CD14-positive monocyte (primary cell): ENCODE data around the gene GRID1. TPM values are rescaled to one million over a fixed set of nuclear protein-coding genes. Genes with fewer than 3 reads are reported as not detected.

Experiments used
- DNase-seq, 3 donors: peaks; one replicate each; pipeline ENCODE4 v3.0.0-alpha.2; 2011 to 2022
- H2AFZ ChIP-seq: 2 replicates; pipeline ENCODE4 v1.6.0; 2012; ENCODE audit warnings: mild to moderate bottlenecking, low read depth, low read length, inconsistent platforms; ENCODE audit not compliant: insufficient read depth, poor library complexity, severe bottlenecking
- H3K27ac ChIP-seq, 2 donors: 1 replicate in 1 of 2; 2 replicates in 1 of 2; pipeline ENCODE4 v1.5.1; 2012 to 2013; ENCODE audit warnings: low read length in 2 of 2, control low read depth in 1 of 2, inconsistent platforms in 1 of 2, low read depth in 1 of 2, mild to moderate bottlenecking in 1 of 2
- H3K27me3 ChIP-seq, 2 donors: one replicate each; pipeline versions ENCODE4 v1.6.0 to v1.6.1; 2011 to 2013; ENCODE audit warnings: low read length in 2 of 2; ENCODE audit not compliant: control insufficient read depth in 2 of 2, insufficient read depth in 2 of 2
- H3K36me3 ChIP-seq, 2 donors: replicated peaks in 1 of 2; 1 replicate in 1 of 2; 2 replicates in 1 of 2; pipeline versions ENCODE4 v1.5.1 to v1.6.1; 2012 to 2013; ENCODE audit warnings: low read length in 2 of 2, control low read depth in 1 of 2, inconsistent platforms in 1 of 2, mild to moderate bottlenecking in 1 of 2; ENCODE audit not compliant: insufficient read depth in 2 of 2, control insufficient read depth in 1 of 2
- H3K4me1 ChIP-seq, 2 donors: 1 replicate in 1 of 2; 2 replicates in 1 of 2; pipeline versions ENCODE4 v1.5.1 to v1.6.1; 2012 to 2013; ENCODE audit warnings: low read length in 2 of 2, control low read depth in 1 of 2, inconsistent platforms in 1 of 2, mild to moderate bottlenecking in 1 of 2, moderate library complexity in 1 of 2; ENCODE audit not compliant: insufficient read depth in 2 of 2, control insufficient read depth in 1 of 2
- H3K4me2 ChIP-seq: replicated peaks from 2 replicates; pipeline ENCODE3; 2012; ENCODE audit warnings: low read length, moderate library complexity, mild to moderate bottlenecking; ENCODE audit not compliant: poor library complexity, severe bottlenecking; ENCODE audit errors: extremely low read depth
- H3K4me3 ChIP-seq, 3 experiments: fragments of 200-600 bp in 1 of 3; sonication (generic) in 1 of 3; replicated peaks in 1 of 3; 1 replicate in 2 of 3; 2 replicates in 1 of 3; pipeline ENCODE4 v1.5.1; 2011 to 2013; ENCODE audit warnings: low read length in 3 of 3, mild to moderate bottlenecking in 3 of 3, control low read depth in 2 of 3, low read depth in 2 of 3, inconsistent platforms in 1 of 3, moderate library complexity in 1 of 3
- H3K79me2 ChIP-seq: 2 replicates; pipeline ENCODE4 v1.6.0; 2012; ENCODE audit warnings: mild to moderate bottlenecking, control low read depth, inconsistent platforms, low read length, moderate library complexity; ENCODE audit not compliant: insufficient read depth
- H3K9ac ChIP-seq: 2 replicates; pipeline ENCODE4 v1.6.0; 2017; ENCODE audit warnings: low read length, mild to moderate bottlenecking; ENCODE audit not compliant: insufficient read depth, poor library complexity, severe bottlenecking
- H3K9me3 ChIP-seq, 2 donors: replicated peaks in 1 of 2; 1 replicate in 1 of 2; 2 replicates in 1 of 2; pipeline versions ENCODE4 v1.5.1 to v1.6.1; 2012 to 2013; ENCODE audit warnings: low read length in 2 of 2, control low read depth in 1 of 2; ENCODE audit not compliant: control insufficient read depth in 1 of 2, insufficient read depth in 1 of 2
- H4K20me1 ChIP-seq: 2 replicates; pipeline ENCODE4 v1.6.0; 2012; ENCODE audit warnings: mild to moderate bottlenecking, low read length, control low read depth, moderate library complexity; ENCODE audit not compliant: insufficient read depth
- H3K27ac Mint-ChIP-seq, 7 donors: one replicate each; pipeline ENCODE4 v1.8.0; 2020; ENCODE audit warnings: mild to moderate bottlenecking in 7 of 7, mixed read lengths in 7 of 7, moderate library complexity in 6 of 7, inconsistent platforms in 2 of 7
- H3K27me3 Mint-ChIP-seq, 3 donors: one replicate each; pipeline ENCODE4 v1.8.0; 2021 to 2022; ENCODE audit warnings: low read depth in 3 of 3, mild to moderate bottlenecking in 3 of 3, mixed read lengths in 3 of 3, moderate library complexity in 3 of 3, inconsistent platforms in 1 of 3
- H3K36me3 Mint-ChIP-seq, 2 donors: one replicate each; pipeline ENCODE4 v1.8.0; 2020; ENCODE audit warnings: mixed read lengths in 2 of 2, inconsistent platforms in 1 of 2, mild to moderate bottlenecking in 1 of 2
- H3K4me1 Mint-ChIP-seq: one replicate; pipeline ENCODE4 v1.8.0; 2020; ENCODE audit warnings: mild to moderate bottlenecking, mixed read lengths
- H3K4me3 Mint-ChIP-seq, 2 donors: one replicate each; pipeline ENCODE4 v1.8.0; 2020; ENCODE audit warnings: mild to moderate bottlenecking in 2 of 2, mixed read lengths in 2 of 2, moderate library complexity in 1 of 2
- H3K9me3 Mint-ChIP-seq, 7 donors: one replicate each; pipeline ENCODE4 v1.8.0; 2020 to 2022; ENCODE audit warnings: mixed read lengths in 7 of 7, mild to moderate bottlenecking in 6 of 7, moderate library complexity in 6 of 7, inconsistent platforms in 2 of 7
- CTCF ChIP-seq: fragments of 200-600 bp; IDR thresholded peaks from one replicate; pipeline ENCODE4 v1.8.0; 2022; ENCODE audit warnings: antibody characterized with exemption, mild to moderate bottlenecking
- WGBS: methylation state at CpG from one replicate; pipeline ENCODE4 v1.1.5; 2013; ENCODE audit warnings: missing lambda C conversion rate; ENCODE audit not compliant: insufficient coverage; 5-methylcytosine and 5-hydroxymethylcytosine counted together
- intact Hi-C, 2 donors: fragments of 100-400 bp; cut with micrococcal nuclease; formaldehyde crosslinking; loops; one replicate each; pipeline versions ENCODE4 v1.15.0 to v1.15.1; 2023
- polyA plus RNA-seq, 3 donors: library from polyadenylated mRNA; depleted of rRNA in 1 of 3; unstranded in 2 of 3; stranded (reverse) in 1 of 3; fragments of 300-500 nt in 2 of 3; fragments of >200 nt in 1 of 3; fragmentation: Illumina TruSeq in 2 of 3; gene quantifications; 1 replicate in 2 of 3; 2 replicates in 1 of 3; pipeline ENCODE4 v1.2.3, GENCODE V29; 2012 to 2021

Gene GRID1
- polyA plus RNA-seq, 3 donors: not detected

GRCh38 chr10:86388119-86388704 lies 21.6 kb upstream of the GRID1 start:
- H3K79me2 ChIP-seq: no peaks in the 10 kb centered on the region
- intact Hi-C loops: no loop called here
- no peak overlapping the region for H3K9ac ChIP-seq
- peaks cover 0 to 10% (median 5%) of the 10 kb centered on the region in 7 donors for H3K9me3 Mint-ChIP-seq
- H3K4me3 Mint-ChIP-seq: peak overlapping the region in 1 of 2 donors; percentile 75
- no peak overlapping the region for H2AFZ ChIP-seq
- no peaks in the 10 kb centered on the region for H4K20me1 ChIP-seq
- H3K4me3 ChIP-seq: no peak overlapping the region
- H3K4me1 ChIP-seq: peaks cover 7 to 9% of the 10 kb centered on the region in 2 donors
- no peak for TF ChIP-seq CTCF
- no peaks in the 10 kb centered on the region for H3K36me3 ChIP-seq
- 56% methylated on average over 12 of the region's 13 CpGs for WGBS
- H3K27ac Mint-ChIP-seq: no peak overlapping the region
- peaks cover 21 to 48% of the 10 kb centered on the region in 2 donors for H3K27me3 ChIP-seq
- DNase-seq: no peak
- H3K36me3 Mint-ChIP-seq: peaks cover 0 to 8% of the 10 kb centered on the region in 2 donors
- no peak overlapping the region for H3K27ac ChIP-seq
- H3K4me2 ChIP-seq: no peak overlapping the region
- no peaks in the 10 kb centered on the region for H3K9me3 ChIP-seq
- H3K4me1 Mint-ChIP-seq: peaks cover 17% of the 10 kb centered on the region
- H3K27me3 Mint-ChIP-seq: peaks cover 33 to 65% (median 59%) of the 10 kb centered on the region in 3 donors

GRCh38 chr10:86387178-86387794 lies 20.7 kb upstream of the GRID1 start:
- Mint-ChIP-seq H3K4me3 (peak overlapping the region in 1 of 2 donors; percentile 44), H3K27ac (peak overlapping the region in 1 of 7 donors; percentile 25), H3K4me1 (peaks cover 17% of the 10 kb centered on the region), H3K27me3 (peaks cover 30 to 63% (median 50%) of the 10 kb centered on the region in 3 donors), H3K36me3 (peaks cover 0 to 8% of the 10 kb centered on the region in 2 donors), H3K9me3 (peaks cover 0 to 10% (median 5%) of the 10 kb centered on the region in 7 donors)
- Histone ChIP-seq H3K9me3 (no peaks in the 10 kb centered on the region), H3K4me1 (peaks cover 7 to 9% of the 10 kb centered on the region in 2 donors), H3K4me2 (no peak overlapping the region), H4K20me1 (no peaks in the 10 kb centered on the region), H3K79me2 (no peaks in the 10 kb centered on the region), H3K9ac (no peak overlapping the region), H3K27me3 (peaks cover 21 to 48% of the 10 kb centered on the region in 2 donors), H2AFZ (no peak overlapping the region), H3K36me3 (no peaks in the 10 kb centered on the region), H3K27ac (no peak overlapping the region), H3K4me3 (no peak overlapping the region)
- no peak for DNase-seq
- intact Hi-C loops: no loop called here
- WGBS: 56% methylated on average over 7 of the region's 7 CpGs
- TF ChIP-seq CTCF: no peak
